Type B pancreatic cell (in vitro differentiated cells): ENCODE results near the gene TMEM271. TPM values are rescaled to one million over a fixed set of nuclear protein-coding genes. Genes with fewer than 3 reads are reported as not detected.
A peak's percentile ranks its signal among the peaks of the same experiment; 100 is the strongest.

Source experiments
- DNase-seq: peaks from one replicate; pipeline ENCODE4 v3.0.0; 2021; ENCODE audit warnings: mixed read lengths; ENCODE audit not compliant: unreplicated experiment; ENCODE audit errors: extremely low spot score
- H3K27ac Mint-ChIP-seq: 2 replicates; pipeline ENCODE4 v1.8.0; 2021; ENCODE audit warnings: mild to moderate bottlenecking, mixed read lengths
- H3K27me3 Mint-ChIP-seq: 2 replicates; pipeline ENCODE4 v1.8.0; 2021; ENCODE audit warnings: mixed read lengths
- H3K36me3 Mint-ChIP-seq: 2 replicates; pipeline ENCODE4 v1.8.0; 2021; ENCODE audit warnings: mixed read lengths
- H3K4me1 Mint-ChIP-seq: one replicate; pipeline ENCODE4 v1.8.0; 2021; ENCODE audit warnings: mixed read lengths; ENCODE audit not compliant: unreplicated experiment
- H3K4me3 Mint-ChIP-seq: 2 replicates; pipeline ENCODE4 v1.8.0; 2021; ENCODE audit warnings: mild to moderate bottlenecking, mixed read lengths
- H3K9me3 Mint-ChIP-seq: 2 replicates; pipeline ENCODE4 v1.8.0; 2021; ENCODE audit warnings: mixed read lengths
- CTCF ChIP-seq: fragments of 200-600 bp; sonication (generic); conservative IDR thresholded peaks from 2 replicates; pipeline ENCODE4 v1.5.0; 2021; ENCODE audit warnings: antibody characterized with exemption, mild to moderate bottlenecking
- total RNA-seq: library from RNA; stranded (reverse); gene quantifications from 2 replicates; pipeline ENCODE4 v1.2.1, GENCODE V29; 2021; ENCODE audit warnings: low replicate concordance

TMEM271 gene
- total RNA-seq, 1 donor from 2014 or later, result 0.36 TPM

- TF ChIP-seq CTCF, result no peak
- Mint-ChIP-seq H3K4me1 (no peaks in the 10 kb centered on the region), H3K36me3 (no peaks in the 10 kb centered on the region), H3K4me3 (no peak overlapping the region), H3K27ac (no peak overlapping the region), H3K9me3 (no peaks in the 10 kb centered on the region), H3K27me3 (peaks cover 27% of the 10 kb centered on the region)
- no peak for DNase-seq
These were observed 28.0 kb upstream of the TMEM271 start for GRCh38 chr4:604131-604530.

GRCh38 chr4:602559-602942 lies 26.5 kb upstream of the TMEM271 start:
- TF ChIP-seq CTCF, result peak; percentile 69
- H3K4me3 Mint-ChIP-seq, result no peak overlapping the region
- H3K36me3 Mint-ChIP-seq, result no peaks in the 10 kb centered on the region
- no peaks in the 10 kb centered on the region for H3K9me3 Mint-ChIP-seq
- no peak overlapping the region for H3K27ac Mint-ChIP-seq
- DNase-seq, result peak; percentile 81
- H3K4me1 Mint-ChIP-seq, result no peaks in the 10 kb centered on the region
- H3K27me3 Mint-ChIP-seq, result peaks cover 38% of the 10 kb centered on the region

GRCh38 chr4:601612-602558 lies 25.8 kb upstream of the TMEM271 start:
- Mint-ChIP-seq H3K4me1 (no peaks in the 10 kb centered on the region), H3K4me3 (no peak overlapping the region), H3K27me3 (peaks cover 45% of the 10 kb centered on the region), H3K27ac (no peak overlapping the region), H3K9me3 (no peaks in the 10 kb centered on the region), H3K36me3 (no peaks in the 10 kb centered on the region)
- no peak for DNase-seq
- no peak for TF ChIP-seq CTCF

GRCh38 chr4:600850-601515 lies 24.9 kb upstream of the TMEM271 start:
- Mint-ChIP-seq H3K27me3 (peaks cover 54% of the 10 kb centered on the region), H3K27ac (no peak overlapping the region), H3K4me1 (no peaks in the 10 kb centered on the region), H3K9me3 (no peaks in the 10 kb centered on the region), H3K4me3 (no peak overlapping the region), H3K36me3 (no peaks in the 10 kb centered on the region)
- no peak for DNase-seq
- no peak for TF ChIP-seq CTCF

GRCh38 chr4:600166-600565 lies 24.1 kb upstream of the TMEM271 start:
- H3K36me3 Mint-ChIP-seq, result no peaks in the 10 kb centered on the region
- no peaks in the 10 kb centered on the region for H3K4me1 Mint-ChIP-seq
- no peak overlapping the region for H3K27ac Mint-ChIP-seq
- TF ChIP-seq CTCF, result no peak
- H3K27me3 Mint-ChIP-seq, result peaks cover 58% of the 10 kb centered on the region
- H3K9me3 Mint-ChIP-seq, result no peaks in the 10 kb centered on the region
- no peak for DNase-seq
- H3K4me3 Mint-ChIP-seq, result no peak overlapping the region
